HL-60/S4 (cell line): ENCODE measurements around the gene CCDC85C.

Experiments used
- in situ Hi-C: fragments of 300-500 bp; cut with MboI; formaldehyde crosslinking; loops from 2 replicates; pipeline ENCODE4 v1.14.3; 2022; ENCODE audit warnings: low sequenced_read_pairs

Gene CCDC85C

DNA sequence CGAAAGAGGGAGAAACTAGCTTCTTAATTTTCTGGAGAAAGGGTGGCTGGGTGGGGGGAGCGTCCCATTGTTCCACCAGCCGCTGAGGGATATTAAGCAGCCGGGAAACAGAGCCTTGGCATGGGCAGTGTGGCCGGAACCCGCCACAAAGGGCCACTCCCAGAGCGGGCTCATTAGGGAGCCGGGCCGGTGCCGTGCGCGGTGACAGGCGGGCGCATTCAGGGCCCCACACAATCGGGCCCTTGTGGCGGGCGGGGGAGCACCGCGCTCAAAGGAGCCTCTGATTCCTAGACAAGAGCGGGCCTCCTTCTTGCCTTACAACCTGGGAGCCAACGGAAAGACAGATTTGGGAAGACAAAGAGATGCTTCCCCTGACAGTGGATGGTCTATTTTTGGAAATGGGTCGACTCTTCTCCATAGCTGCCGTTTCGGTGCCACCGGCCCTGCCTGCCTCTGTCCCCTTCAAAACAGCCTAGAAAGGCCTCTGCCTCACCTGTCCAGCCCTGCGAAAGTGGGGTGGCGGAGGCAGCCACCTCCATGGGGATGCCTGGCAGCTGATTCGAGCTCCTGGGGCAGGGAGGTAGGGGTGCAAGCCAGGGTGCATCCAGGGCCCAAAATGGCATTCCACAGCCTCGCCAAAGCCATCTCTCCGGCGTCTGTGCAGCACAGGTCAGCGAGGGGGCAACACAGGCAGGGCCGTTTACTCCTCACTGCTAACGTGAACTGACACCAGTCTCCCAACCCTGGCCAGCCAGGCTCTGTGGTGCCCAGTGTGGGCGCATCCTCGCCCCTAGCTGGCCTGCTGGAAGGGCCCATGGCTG, 10.9 kb downstream of the CCDC85C start:
- in situ Hi-C loops: no loop called here

DNA sequence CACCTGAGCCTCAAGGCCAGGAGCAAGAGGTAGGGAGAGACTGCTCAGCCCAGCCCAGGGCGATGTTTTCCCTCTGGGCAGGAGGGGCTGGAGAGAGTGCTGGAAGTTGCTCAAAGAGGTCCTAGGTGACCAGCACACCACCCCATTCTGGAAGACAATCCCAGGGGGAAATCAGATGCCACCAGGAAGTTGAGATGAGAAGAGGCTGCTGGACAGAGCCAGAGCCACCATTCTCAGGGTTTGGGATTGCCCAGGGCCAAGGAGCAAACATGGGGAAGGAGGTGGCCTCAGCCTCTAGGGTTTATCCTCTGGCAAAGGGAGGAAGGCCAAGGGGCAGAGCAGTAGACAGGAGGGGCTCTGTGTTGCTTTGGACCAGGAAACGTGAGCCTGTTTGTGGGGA, 11.6 kb downstream of the CCDC85C start:
- in situ Hi-C loops: no loop called here

DNA sequence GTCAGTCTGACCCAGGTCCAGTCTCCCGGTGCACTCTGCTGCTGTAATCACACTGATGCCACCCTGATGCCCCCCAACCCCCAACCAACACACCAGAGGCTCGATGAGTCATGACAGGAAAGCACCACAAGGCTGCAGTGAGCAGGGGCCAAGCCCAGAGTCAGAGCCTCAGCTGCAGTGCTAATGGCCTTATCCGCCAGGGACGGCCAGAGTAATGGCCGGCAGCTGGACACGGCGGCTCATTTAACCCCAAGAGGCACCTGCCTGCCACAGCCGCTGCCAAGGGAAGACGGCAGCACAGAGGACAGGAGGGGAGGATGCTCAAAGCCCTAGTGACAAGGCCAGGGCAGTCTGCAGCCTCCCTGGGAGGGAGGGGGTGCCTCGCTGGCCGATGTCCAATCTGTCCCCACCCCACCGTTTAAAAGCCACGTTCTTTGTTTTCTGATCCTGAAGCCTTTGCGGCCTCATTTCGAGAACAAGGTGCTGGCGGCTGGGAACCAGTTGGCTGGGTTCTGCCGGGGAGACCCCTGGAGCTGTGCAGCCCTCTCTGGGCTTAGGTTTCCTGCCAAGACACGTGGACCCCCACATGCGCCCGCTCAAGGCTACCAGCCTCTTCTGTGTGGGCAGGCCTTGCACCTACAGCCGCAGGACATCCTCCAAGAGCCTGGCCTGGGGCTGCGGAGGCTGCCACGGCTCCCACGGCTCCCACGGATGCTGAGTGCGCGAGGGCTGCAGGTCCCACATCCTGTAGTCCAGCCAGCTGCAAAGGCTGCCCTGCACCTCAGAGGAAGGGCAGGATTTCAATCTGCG, 13.1 kb downstream of the CCDC85C start:
- in situ Hi-C loops: no loop called here

DNA sequence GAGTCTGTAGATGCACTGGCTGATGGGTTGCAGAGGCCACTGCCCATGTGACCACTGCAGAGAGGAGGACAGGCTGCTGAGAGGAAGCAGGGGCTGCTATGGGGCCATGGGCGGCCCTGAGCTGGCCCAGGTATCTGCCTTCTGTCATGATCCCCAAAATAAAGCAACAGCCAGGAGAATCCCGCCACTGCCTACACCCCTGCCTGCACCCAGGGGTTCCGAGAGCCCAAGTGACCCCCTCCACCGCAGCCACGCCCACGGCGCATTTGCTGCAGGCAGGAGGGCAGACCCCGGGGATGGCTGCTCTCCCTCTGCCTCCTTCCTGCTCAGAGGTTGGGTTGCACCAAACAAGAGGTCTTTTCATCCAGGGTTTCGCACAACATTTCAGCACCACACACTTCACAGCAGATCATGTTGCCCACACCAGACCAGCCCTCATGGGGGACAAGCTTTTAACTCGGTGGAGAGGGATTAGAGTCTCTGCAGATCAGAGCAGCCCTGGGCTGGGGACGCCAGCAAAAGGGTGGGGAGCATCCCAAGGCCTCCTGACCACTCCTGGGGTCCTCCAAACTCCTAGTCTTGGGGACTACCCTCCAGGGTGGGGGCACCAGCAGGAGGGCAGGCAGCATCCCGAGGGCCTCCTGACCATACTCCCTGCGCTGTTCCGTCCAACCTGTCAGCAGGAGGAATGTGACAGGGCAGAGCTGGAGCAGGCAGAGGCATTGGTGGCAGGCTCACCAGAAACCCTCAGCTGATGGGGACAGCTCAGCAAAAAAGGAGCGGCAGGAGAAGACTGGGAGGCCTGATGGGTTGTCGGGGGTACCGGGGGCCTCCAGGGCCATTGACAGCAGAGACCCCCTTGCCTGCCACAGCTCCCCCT, 14.1 kb downstream of the CCDC85C start:
- in situ Hi-C loops: no loop called here

DNA sequence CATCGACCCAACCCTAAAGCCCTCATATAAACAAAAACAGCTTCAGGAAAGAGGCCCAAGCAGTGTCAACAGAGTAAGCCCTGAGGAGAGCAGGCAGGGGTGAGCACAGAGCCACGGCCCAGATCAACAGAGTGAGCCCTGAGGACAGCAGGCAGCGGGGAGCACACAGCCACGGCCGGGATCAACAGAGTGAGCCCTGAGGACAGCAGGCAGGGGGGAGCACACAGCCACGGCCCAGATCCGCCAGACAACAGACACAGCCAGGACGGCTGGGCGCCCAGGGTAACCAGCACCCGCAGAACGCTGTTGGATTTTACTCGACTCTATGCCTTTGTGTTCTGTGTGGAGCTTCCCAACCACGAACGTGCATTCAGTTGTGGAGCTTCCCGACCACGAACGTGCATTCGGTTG, 15.0 kb downstream of the CCDC85C start:
- in situ Hi-C loops: no loop called here

DNA sequence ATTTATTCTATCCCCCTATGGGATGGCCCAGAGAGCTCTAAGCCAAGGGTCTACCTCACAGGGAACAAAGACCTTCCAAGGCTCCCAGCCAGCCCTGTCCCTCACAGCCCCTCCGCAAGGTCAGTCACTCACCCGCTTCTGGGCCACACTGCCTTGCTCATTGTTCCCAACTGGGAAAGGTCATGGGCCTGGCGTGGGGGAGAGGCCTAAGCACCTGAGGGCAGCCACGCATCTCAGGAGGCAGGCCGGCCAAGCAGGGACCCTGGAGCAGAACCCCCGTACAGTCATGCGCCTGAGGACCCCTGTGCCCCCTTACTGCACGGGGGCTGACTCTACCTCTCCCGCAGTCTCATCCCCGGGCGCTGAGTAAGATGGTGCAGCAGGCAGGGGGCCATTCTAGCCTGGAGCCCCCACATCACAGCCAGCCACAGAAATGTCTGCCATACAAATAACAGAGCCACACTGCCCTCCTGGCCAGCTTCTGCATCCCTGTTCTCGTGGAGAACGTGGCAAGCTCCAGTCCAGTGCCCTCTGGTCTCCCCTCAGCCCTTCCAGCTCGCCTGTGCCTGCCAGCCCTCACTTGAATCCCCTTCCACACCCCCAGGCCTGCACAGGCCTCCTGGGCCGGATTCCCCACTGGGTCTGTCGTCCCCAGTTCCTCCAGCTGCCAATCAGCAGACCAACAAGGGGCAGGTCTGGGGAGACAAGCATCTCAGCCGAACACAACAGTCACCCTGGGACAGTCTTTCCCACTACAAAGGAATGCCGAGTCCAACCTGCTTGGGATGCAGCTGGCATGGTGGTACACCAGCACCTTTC, 16.3 kb downstream of the CCDC85C start:
- in situ Hi-C loops: no loop called here

DNA sequence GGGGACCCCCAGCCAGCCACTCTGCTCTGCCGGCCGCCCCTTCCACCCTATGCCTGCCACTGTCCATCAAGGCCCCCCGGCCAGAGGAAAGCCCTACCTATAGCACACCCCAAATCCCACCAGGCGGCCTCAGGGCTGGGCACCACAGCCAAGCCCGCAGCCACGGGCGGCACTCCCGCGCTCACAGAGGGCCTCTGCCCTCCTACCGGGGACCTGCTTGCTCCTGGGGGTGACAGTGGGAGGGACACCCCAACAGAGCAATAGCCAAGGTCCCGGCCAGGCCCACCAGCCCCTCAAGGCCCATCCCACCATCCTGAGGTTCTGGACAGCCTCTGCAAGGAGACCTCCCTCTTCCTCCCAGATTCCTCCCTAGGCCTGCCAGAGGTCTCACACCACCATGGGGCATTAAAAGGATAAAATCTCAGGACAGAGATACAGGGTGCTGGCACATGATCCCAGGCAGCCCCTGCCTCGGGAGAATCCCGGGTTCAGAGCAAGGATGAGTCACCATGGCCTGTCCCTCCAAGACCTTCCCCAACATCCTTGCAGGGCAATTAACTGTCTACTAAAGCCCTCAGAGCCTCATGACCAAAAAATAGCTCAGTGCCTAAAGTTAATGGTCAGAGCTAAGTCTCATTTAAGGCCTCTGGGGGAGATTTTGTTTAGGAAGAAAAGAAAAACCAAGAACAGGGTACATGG, 17.1 kb downstream of the CCDC85C start:
- in situ Hi-C loops: no loop called here

DNA sequence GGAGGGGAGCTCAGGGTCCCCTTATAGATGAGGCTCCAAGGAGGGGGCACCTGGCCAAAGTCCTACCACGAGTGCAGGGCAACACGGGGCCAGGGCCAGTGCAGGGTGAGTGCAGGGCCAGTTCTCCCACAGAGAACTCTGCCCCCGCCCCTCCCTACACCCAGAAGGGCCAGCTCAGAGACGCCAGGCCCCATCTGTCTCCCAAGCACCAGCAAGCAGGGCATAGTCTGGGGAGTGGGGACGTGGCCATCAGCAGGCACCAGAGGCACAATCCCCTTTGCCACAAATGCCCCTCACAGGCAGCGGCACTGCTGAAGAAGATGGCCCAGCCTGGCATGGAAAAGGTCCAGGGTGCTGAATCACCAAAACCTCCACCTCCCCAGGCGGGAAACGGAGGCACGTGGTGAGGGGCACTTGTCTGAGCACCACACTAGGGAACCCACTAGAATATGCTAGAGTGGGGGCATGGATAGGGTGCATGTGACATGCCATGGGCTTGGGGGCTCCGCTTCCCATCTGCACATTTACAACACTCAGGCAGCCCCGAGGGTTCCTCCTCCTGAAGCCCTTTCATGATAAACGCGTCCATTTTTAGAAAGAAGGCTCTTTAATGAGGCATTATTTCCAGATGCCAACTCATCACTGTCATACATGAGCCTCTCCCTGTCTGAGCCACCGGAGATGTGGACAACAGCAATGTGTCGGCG, 17.8 kb downstream of the CCDC85C start:
- in situ Hi-C loops: no loop called here

DNA sequence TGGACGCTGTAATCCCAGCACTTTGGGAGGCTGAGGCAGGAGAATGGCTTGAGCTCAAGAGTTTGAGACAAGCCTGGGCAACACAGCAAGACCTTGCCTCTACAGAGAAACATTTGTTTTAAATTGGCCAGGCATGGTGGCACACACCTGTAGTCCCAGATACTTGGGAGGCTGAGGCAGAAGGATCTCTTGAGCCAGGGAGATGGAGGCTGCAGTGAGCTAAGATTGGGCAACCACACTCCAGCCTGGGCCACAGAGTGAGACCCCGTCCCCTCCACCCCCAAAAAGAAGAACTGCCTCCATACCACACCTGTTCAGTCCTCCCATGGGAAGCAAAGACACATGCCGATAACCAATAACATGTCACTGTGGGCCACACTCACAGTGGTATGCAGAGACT, 19.2 kb downstream of the CCDC85C start:
- in situ Hi-C loops: no loop called here

DNA sequence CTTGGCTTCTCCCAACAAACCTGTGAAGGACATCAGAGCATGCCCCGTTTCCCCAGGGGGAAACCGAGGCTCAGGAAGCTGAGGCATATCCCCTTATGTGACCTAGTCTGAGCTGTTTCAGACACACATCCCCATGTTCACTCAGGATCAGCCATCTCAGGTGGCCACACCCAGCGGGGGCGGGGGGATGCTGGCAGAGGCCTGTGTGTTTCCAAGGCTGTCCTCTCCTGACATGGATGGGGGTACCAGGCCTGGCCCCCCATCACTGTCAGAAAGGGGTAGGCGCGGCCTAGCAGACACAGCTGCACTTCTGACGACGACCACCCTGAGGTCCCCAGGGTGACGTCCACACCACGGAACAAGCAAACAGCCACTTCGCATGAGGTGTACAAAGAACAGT, 22.1 kb downstream of the CCDC85C start:
- in situ Hi-C loops: no loop called here

DNA sequence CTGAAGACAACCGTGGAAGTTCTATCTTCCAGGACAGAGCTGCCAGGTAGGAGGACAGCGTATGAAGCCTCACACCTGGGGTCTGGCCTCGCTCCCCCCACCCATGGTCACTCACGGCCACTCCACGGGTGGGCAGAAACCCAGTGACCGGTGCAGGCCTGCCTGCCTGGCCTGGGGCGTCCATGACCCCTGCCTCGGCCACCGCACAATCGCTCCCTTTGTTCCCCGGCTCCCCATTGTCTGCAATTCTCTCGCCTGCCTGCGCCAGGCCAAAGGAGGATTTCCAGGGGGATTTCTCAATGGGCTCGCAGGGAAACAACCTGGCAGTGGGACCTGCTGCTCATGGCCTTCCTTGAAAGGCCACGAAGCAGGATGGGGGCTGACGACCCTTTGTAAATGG, 22.6 kb downstream of the CCDC85C start:
- in situ Hi-C loops: no loop called here

DNA sequence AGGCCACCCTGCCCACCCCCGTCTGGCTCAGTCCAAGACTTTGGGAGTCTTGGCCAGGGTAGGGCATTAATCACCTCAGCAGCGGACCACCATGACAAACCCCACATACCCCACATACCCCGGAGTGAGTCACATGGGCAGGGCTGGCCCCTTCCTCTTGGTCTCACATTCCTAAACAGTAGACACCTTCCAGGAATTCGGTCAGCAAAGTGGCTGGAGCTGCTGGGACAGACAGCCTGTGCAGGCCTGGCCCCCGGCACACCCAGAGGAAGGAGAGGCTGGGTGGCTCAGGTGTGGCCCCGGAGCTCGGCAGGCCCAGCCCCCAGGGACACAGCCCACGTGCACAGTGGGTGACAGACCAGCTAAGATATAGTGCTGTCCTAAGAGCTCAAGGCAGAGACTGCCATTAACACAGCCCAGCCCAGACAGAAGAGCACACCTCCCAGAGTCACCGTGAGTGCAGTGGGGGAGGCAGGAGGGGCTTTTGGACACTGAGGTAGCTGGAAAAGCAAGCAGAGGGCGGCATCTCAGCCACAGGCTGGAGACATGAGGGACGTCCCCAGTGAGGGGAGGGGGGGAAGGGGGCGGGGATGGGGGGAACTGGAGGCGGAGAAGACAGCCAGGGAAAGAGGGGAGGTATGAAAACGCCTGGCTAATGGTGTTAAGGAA, 24.0 kb downstream of the CCDC85C start:
- in situ Hi-C loops: no loop called here

DNA sequence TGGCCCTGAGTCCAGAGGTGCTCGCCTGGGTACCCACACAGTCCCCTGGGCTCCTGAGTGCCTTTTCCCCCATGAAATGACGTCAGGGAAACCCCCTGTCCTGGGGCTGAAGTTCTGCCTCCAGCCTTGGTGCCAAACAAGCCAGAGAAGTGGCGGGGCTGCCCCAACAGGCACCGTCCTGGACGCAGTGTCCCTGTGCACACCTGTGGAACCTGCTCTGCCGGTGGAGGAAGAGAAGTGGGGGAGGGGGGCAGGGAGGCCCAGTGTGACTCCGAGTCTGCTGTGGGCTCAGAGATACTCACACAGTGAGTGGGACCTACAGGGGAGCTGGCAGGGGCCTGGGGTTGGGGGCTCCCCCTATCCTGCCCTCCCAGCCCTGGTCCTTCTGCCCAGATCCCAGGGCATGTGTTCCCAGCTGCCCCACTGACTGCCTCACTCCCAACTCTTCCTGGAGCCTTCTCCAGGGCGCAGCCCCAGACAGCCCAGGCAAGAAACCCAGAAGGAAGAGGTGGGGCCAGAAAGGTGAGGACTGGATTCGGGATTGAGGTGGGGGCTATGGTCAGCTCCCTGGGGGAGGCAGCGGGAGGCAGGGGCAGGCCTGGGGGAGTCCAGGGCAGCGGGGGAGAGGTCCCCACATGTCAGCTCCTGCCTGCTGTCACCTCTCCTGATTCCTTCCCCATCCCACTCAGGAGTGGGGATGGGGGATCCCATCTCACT, 24.7 kb downstream of the CCDC85C start:
- in situ Hi-C loops: no loop called here

DNA sequence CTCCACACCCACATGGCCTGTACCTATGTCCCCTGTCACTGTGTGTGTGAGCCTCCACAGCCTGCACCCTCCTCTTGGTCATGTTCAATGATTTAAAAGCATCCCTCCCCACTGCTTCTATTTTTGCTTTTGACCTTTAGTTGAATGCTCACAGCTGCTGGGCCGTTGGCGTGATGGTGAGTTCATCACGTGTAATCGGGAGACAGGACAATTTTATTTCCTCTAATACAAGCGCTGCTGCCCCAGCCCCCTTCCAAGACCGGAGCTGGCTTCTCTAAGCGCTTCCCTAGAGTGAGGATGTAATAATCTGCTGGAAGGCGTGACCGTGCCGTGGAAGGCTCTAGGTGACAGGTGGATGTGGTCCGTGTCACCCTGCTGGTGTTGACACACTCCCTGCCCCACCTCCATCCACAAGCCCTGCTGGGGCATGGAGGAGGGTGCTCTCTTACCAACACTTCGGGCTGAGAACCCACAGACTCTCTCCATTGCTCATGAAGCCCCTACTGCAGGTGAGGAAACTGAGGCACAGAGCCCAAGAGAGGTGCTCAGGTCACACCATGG, 25.4 kb downstream of the CCDC85C start:
- in situ Hi-C loops: no loop called here

DNA sequence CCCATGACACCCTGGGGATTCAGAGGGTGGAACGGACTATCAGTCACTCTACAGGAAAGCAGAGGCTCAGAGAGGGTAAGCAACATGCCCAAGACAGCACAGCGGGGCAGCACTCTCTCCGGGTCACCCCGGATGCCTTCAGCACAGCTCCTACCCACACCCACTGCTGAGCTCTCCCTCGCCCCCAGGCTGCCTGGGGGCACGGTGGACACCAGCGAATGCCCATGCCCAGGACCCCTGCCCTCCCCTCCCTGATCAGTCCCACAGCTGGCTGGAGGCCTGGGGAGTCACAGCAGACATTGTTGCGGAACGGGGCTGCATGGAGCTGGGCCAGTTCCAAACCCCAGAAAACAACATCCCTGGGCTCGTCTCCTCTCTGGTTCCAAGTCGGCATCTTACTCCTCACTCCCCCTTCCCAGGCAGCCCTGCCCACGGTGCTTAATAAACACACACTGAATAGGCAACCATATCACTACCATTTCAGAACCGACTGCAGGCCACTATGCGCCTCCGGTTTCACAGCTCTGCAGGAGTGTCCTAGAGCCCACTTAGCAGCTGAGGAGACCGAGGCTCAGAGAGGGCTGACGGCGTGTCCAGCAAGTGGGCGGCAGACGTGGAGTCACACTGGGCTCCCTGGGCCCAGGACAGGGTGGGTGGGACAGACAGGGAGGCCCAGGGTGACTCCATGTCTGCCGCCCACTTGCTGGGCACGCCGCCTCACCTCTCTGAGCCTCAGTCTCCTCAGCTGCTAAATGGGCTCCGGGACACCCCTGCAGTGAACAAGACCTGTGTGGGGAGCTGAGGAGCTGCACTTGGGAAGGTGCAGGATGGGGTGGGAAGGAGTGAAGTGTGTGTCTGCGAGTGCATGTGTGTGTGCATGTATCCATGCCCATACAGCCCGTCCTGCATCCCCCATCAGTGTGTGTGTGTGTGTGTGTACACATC, 27.0 kb downstream of the CCDC85C start:
- in situ Hi-C loops: no loop called here

DNA sequence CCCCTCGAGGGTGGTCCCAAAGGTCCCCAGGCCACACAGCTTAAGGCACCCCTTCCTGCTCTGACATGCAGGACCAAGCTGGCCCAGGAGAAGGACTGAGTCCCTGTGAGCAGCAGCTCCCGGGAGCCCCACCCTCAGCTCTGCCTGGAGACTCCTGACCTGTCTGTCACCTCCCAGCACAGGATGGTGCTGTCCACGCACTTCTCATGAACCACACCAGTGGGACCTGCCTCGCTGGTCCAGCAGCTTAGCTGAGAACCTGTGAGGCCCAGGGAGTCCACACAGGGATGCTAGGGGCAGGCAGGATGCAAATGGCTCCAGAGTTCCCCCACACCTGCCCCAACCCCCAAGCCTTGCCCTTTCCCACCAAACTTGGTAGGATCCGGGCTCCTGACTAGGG, 27.7 kb downstream of the CCDC85C start:
- in situ Hi-C loops: no loop called here
